K562 (cell line): ENCODE data around the gene ARL4D. TPM values are rescaled to one million over a fixed set of nuclear protein-coding genes. Genes with fewer than 3 reads are reported as not detected.

ENCODE experiments used
- CBFA2T2 ChIP-seq: fragments of 450-650 bp; conservative IDR thresholded peaks from 2 replicates; pipeline ENCODE4 v1.6.1; 2017; ENCODE audit warnings: mild to moderate bottlenecking
- CBX1 ChIP-seq: sonication (generic); IDR thresholded peaks from 2 replicates; pipeline ENCODE4 v1.6.1; 2016; ENCODE audit warnings: antibody characterized with exemption, low read depth, mild to moderate bottlenecking
- CTCFL ChIP-seq: IDR thresholded peaks from 2 replicates; pipeline ENCODE4 v1.6.1; 2011; ENCODE audit warnings: borderline replicate concordance, low read depth, mild to moderate bottlenecking, moderate library complexity, low read length; ENCODE audit not compliant: insufficient read depth, poor library complexity, severe bottlenecking
- EP400 ChIP-seq: fragments of 450-650 bp; IDR thresholded peaks from 2 replicates; pipeline ENCODE4 v1.6.1; 2017; ENCODE audit warnings: antibody characterized with exemption, mild to moderate bottlenecking, moderate library complexity
- HIVEP1 ChIP-seq: fragments of 250-450 bp; sonication (Bioruptor Pico); IDR thresholded peaks from 2 replicates; pipeline ENCODE4 v1.4.0; 2020; ENCODE audit warnings: mild to moderate bottlenecking
- JUN ChIP-seq, 2 experiments: sonication (generic) in 1 of 2; formaldehyde crosslinking in 1 of 2; IDR thresholded peaks; 2 replicates each; pipeline versions ENCODE4 v1.6.1 to v1.8.0; 2012 to 2022; ENCODE audit warnings: borderline replicate concordance in 2 of 2, mild to moderate bottlenecking in 2 of 2, improper control_type of control experiment in 1 of 2, low read depth in 1 of 2, low read length in 1 of 2, missing genetic modification reagents in 1 of 2
- MYC ChIP-seq, 2 experiments: fragments of 250-450 bp in 1 of 2; sonication (Bioruptor Pico) in 1 of 2; IDR thresholded peaks; 2 replicates each; pipeline versions ENCODE4 v1.5.1 to v1.6.1; 2012 to 2021; ENCODE audit warnings: low read depth in 2 of 2, borderline replicate concordance in 1 of 2, improper control_type of control experiment in 1 of 2, low read length in 1 of 2, mild to moderate bottlenecking in 1 of 2, moderate library complexity in 1 of 2
- NEUROD1 ChIP-seq: fragments of 150-350 bp; IDR thresholded peaks from 2 replicates; pipeline ENCODE4 v1.6.1; 2014; ENCODE audit warnings: borderline replicate concordance, low read length, low read depth; ENCODE audit not compliant: partially characterized antibody
- RBM25 ChIP-seq: fragments of 200-400 bp; formaldehyde crosslinking; IDR thresholded peaks from 2 replicates; pipeline ENCODE4 v1.6.1; 2018; ENCODE audit warnings: low read length, low read depth, moderate library complexity; ENCODE audit not compliant: severe bottlenecking
- SAFB2 ChIP-seq: fragments of 200-400 bp; formaldehyde crosslinking; IDR thresholded peaks from 2 replicates; pipeline ENCODE4 v1.6.1; 2018; ENCODE audit warnings: borderline replicate concordance, low read length, low read depth, moderate library complexity; ENCODE audit not compliant: severe bottlenecking
- SRSF3 ChIP-seq: fragments of 200-400 bp; formaldehyde crosslinking; IDR thresholded peaks from 2 replicates; pipeline ENCODE4 v1.6.1; 2016; ENCODE audit warnings: mild to moderate bottlenecking, low read length, moderate library complexity; ENCODE audit not compliant: insufficient read depth
- ZBTB7A ChIP-seq: IDR thresholded peaks from 2 replicates; pipeline ENCODE4 v1.6.1; 2011; ENCODE audit warnings: low read depth, mild to moderate bottlenecking, low read length, moderate library complexity, borderline replicate concordance; ENCODE audit not compliant: control insufficient read depth
- ZNF197 ChIP-seq: fragments of 200-800 bp; sonication (Bioruptor generic); IDR thresholded peaks from 2 replicates; pipeline ENCODE4 v1.6.1; 2016; ENCODE audit warnings: low read depth, missing genetic modification characterization, missing compliant biosample characterization
- polyA plus RNA-seq, 8 experiments: library from polyadenylated mRNA; depleted of rRNA in 4 of 8; stranded (reverse) in 5 of 8; unstranded in 3 of 8; fragments of >200 nt; fragmentation: Nextera tagmentation in 2 of 8; fragmentation: Illumina TruSeq in 1 of 8; extraction: Ambion mirVana in 2 of 8; extraction: Trizol in 1 of 8; gene quantifications; 2 replicates each; pipeline versions ENCODE4 v1.2.1 to v1.2.3, GENCODE V29; 2011 to 2014; ENCODE audit warnings: inconsistent platforms in 1 of 8, missing spikeins in 1 of 8
- total RNA-seq, 7 experiments: library from RNA; depleted of rRNA in 6 of 7; stranded (reverse); fragments of >200 nt in 6 of 7; fragmentation: Illumina TruSeq in 2 of 7; extraction: Trizol in 2 of 7; gene quantifications; 2 replicates each; pipeline versions ENCODE4 v1.2.1 to v1.2.3, GENCODE V29; 2011 to 2021; ENCODE audit warnings: low replicate concordance in 1 of 7
- TF ChIP-seq, protein P1 (sequence below): fragments of 450-650 bp; IDR thresholded peaks from 2 replicates; pipeline ENCODE4 v1.6.1; 2016; ENCODE audit warnings: low read depth

The ARL4D gene
- total and polyA plus RNA-seq, 9 of the 15 experiments (the other 6 are each of a cell fraction or from before 2014, with no cell fraction given): 0.07 to 0.53 (median 0.28) TPM; not detected in 1

DNA sequence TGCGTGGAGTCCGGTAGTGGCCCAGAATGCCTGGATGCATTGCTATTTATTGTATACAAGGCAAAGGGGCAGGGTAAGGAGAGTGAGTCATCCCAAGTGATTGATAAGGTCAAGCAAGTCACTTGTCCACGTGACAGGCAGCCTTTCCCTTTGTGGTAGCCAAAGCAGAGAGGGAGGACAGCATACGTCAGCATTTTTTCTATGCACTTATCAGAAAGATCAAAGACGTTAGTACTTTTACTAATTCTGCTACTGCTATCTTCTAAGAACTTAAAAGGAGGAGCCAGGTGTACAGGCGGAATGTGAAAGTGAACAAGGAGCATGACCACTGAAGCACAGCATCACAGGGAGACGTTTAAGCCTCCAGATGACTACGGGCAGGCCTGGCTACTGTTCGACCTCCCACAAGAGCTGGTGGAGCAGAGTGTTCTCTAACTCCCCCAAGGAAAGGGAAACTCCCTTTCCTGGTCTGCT, 47.9 kb upstream of the ARL4D start (continued):
- TF ChIP-seq, protein P1, sequence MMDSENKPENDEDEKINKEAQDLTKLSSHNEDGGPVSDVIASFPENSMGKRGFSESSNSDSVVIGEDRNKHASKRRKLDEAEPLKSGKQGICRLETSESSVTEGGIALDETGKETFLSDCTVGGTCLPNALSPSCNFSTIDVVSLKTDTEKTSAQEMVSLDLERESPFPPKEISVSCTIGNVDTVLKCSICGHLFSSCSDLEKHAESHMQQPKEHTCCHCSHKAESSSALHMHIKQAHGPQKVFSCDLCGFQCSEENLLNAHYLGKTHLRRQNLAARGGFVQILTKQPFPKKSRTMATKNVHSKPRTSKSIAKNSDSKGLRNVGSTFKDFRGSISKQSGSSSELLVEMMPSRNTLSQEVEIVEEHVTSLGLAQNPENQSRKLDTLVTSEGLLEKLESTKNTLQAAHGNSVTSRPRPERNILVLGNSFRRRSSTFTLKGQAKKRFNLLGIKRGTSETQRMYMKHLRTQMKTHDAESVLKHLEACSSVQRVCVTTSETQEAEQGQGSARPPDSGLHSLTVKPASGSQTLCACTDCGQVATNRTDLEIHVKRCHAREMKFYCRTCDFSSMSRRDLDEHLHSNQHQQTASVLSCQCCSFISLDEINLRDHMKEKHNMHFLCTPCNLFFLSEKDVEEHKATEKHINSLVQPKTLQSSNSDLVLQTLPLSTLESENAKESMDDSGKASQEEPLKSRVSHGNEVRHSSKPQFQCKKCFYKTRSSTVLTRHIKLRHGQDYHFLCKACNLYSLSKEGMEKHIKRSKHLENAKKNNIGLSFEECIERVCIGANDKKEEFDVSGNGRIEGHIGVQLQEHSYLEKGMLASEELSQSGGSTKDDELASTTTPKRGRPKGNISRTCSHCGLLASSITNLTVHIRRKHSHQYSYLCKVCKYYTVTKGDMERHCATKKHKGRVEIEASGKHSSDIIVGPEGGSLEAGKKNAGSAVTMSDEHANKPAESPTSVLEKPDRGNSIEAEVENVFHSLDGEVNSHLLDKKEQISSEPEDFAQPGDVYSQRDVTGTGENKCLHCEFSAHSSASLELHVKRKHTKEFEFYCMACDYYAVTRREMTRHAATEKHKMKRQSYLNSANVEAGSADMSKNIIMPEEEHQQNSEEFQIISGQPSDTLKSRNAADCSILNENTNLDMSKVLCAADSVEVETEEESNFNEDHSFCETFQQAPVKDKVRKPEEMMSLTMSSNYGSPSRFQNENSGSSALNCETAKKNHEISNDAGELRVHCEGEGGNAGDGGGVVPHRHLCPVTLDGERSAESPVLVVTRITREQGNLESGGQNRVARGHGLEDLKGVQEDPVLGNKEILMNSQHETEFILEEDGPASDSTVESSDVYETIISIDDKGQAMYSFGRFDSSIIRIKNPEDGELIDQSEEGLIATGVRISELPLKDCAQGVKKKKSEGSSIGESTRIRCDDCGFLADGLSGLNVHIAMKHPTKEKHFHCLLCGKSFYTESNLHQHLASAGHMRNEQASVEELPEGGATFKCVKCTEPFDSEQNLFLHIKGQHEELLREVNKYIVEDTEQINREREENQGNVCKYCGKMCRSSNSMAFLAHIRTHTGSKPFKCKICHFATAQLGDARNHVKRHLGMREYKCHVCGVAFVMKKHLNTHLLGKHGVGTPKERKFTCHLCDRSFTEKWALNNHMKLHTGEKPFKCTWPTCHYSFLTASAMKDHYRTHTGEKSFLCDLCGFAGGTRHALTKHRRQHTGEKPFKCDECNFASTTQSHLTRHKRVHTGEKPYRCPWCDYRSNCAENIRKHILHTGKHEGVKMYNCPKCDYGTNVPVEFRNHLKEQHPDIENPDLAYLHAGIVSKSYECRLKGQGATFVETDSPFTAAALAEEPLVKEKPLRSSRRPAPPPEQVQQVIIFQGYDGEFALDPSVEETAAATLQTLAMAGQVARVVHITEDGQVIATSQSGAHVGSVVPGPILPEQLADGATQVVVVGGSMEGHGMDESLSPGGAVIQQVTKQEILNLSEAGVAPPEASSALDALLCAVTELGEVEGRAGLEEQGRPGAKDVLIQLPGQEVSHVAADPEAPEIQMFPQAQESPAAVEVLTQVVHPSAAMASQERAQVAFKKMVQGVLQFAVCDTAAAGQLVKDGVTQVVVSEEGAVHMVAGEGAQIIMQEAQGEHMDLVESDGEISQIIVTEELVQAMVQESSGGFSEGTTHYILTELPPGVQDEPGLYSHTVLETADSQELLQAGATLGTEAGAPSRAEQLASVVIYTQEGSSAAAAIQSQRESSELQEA: no peak
- no peak for TF ChIP-seq NEUROD1
- TF ChIP-seq EP400: 0 out of 2 replicates have a peak, but pooled peaks have one; percentile 26
- TF ChIP-seq CBFA2T2: no peak; the same call in 1 of the 2 replicates
- no peak for TF ChIP-seq SRSF3
- TF ChIP-seq RBM25: no peak
- no peak for TF ChIP-seq CBX1
- TF ChIP-seq CTCFL: no peak
- no peak for TF ChIP-seq ZBTB7A
- 0 out of 2 replicates have a peak, but pooled peaks have one; percentile 22 for TF ChIP-seq HIVEP1 (CRISPR knock-in tag)
- peak; percentile 47 for TF ChIP-seq MYC (IDR thresholded peaks at IDR 0.05; ENCODE audit: low read depth, low read length)
- TF ChIP-seq MYC (CRISPR knock-in tag; IDR thresholded peaks at IDR 0.05; ENCODE audit: borderline replicate concordance, low read depth): no peak
- TF ChIP-seq SAFB2: no peak
- TF ChIP-seq JUN (IDR thresholded peaks at IDR 0.05; ENCODE audit: borderline replicate concordance, low read depth, low read length): peak; percentile 91
- TF ChIP-seq JUN (CRISPR knock-in tag; IDR thresholded peaks at IDR 0.05; ENCODE audit: borderline replicate concordance): no peak
- TF ChIP-seq ZNF197 (CRISPR knock-in tag): no peak
